ENCODE results near the gene TAOK3.
A peak's percentile ranks its signal among the peaks of the same experiment; 100 is the strongest.

TAOK3 gene

DNA sequence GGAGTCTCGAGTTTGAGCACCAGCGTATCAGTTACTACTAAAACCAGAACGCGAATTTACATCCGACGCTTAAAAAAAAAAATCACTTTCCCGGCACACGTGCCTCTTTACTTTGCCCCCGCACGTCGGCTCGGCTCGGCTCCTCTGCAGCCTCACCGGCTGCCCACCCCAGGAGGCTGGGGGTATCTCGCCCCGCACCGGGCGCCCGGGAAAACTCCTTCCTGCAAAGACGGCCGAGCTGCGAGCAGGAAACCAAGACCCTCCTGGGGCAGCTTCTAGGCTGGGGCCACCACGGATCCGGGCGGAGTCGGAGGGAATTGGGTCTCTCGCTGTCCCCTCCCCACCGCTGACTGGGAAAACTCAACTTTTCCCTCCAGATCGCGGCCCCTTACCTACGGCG is 269.5 kb downstream of the TAOK3 start:
- H3K4me3 ChIP-seq (ENCODE audit: low read length) = peak overlapping the region; percentile 79
- TF ChIP-seq, protein P1, sequence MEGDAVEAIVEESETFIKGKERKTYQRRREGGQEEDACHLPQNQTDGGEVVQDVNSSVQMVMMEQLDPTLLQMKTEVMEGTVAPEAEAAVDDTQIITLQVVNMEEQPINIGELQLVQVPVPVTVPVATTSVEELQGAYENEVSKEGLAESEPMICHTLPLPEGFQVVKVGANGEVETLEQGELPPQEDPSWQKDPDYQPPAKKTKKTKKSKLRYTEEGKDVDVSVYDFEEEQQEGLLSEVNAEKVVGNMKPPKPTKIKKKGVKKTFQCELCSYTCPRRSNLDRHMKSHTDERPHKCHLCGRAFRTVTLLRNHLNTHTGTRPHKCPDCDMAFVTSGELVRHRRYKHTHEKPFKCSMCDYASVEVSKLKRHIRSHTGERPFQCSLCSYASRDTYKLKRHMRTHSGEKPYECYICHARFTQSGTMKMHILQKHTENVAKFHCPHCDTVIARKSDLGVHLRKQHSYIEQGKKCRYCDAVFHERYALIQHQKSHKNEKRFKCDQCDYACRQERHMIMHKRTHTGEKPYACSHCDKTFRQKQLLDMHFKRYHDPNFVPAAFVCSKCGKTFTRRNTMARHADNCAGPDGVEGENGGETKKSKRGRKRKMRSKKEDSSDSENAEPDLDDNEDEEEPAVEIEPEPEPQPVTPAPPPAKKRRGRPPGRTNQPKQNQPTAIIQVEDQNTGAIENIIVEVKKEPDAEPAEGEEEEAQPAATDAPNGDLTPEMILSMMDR (conservative IDR thresholded peaks at IDR 0.05; ENCODE audit: low read length) = no peak
- peak; percentile 5 for DNase-seq (ENCODE audit: low read depth)

DNA sequence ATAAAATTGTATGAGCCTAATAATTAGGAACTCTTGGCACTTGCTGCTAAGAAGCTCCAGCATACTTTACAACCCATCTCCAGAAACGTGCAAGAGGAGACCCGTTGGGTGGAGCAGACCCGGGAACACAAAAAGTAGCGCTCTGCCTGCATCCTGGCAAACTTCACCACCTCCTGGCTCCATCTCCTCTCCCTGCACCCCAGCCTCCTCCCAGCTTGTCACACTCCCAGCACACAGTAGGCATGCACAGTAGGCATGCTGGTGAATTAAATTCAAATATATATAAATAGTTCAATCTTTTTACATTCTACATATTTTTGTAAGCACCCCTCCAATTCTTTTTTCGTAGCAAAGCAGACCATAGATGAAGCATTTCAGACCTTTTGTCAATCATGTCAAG is 270.1 kb downstream of the TAOK3 start:
- H3K4me3 ChIP-seq (ENCODE audit: low read length) = peak overlapping the region; percentile 79
- TF ChIP-seq, protein P1 (conservative IDR thresholded peaks at IDR 0.05; ENCODE audit: low read length) = no peak
- no peak for DNase-seq (ENCODE audit: low read depth)

DNA sequence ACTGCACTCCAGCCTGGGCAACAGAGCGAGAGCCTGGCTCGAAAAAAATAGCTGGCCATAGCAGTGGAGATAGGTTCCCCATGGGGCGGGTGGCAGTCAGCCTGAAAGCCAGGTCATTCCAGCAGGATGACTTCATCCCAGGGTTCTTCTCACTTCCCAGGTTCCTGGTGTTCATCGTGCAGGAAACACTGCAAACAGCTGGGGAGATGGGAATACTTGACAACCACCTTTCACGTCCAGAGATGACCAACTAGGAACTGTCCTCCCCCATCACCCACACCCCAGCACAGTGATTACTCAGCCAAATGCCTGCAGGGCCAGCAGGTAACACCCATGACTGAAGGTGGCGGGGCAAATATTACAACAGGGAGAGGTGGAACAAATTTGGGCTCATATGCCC is 270.6 kb downstream of the TAOK3 start:
- peak; percentile 8 for DNase-seq (ENCODE audit: low read depth)
- no peak overlapping the region for H3K4me3 ChIP-seq (ENCODE audit: low read length)

DNA sequence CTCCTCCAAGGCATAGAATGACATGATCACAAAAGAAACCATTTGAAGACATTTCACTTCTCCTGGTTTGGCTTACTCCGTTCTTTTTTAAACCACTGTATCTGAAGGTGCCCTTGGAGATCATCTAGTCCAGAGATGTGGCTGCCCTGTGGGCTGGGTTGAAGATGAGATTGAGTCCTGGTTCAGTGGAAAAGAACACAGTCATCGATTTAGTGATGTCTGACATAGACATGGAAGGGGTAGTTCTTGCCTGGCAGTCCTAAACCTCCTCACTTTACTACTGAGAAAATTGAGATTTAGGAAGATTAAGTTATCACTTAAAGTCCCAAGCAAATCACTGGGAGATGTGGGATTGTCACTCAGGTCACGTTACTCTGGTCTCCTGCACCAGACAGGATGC is 271.7 kb downstream of the TAOK3 start:
- TF ChIP-seq, protein P1 (conservative IDR thresholded peaks at IDR 0.05; ENCODE audit: low read length) = no peak
- no peak overlapping the region for H3K4me3 ChIP-seq (ENCODE audit: low read length)
- DNase-seq (ENCODE audit: low read depth) = no peak

More for the DNA sequence above, 270.6 kb downstream of the TAOK3 start:
- TF ChIP-seq, protein P1 (conservative IDR thresholded peaks at IDR 0.05; ENCODE audit: low read length) = no peak

Data from AG10803 (cell line).